ENCODE data around the gene NR2F6.

DNA sequence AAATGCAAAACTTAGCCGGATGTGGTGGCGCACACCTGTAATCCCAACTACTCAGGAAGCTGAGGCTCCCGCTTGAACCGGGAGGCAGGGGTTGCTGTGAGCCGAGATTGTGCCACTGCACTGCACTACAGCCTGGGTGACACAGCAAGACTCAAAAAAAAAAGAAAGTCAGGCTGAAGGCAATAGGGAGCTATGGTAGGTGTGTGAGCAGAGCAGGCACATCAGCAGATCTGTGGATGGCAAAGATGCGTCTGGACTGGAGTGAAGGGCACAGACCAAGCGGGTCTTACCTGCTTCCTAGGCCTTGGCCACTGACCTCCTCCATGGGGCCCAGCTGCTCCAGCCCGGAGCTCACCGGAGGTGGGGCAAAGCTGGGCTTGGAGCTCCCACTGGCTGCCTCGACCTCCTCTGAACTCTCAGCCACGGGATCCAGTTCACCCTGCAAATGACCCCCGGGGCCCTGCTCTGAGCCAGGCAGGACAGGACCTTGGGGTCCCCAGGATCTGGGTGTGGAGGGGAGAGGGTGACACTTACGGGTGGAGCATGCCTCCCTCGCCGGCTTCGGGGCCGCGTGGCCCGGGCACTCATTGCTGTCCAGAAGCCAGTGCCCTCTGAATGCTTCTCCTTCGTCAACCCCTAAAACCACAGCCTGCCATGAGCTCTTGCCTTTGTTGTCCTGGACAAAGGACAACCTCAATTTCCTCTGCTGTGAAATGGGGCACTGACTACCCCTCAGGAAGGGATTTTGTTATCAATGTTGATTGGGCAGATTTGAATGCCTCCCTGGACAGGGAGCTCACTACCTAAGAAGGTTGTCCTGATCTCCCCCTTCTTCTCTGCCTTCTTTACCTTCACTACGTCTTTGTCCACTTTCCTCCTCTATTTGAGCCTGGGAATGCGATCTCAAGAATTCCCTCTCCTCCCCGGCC lies 18.3 kb upstream of the NR2F6 start:
- TF ChIP-seq POLR2A (IDR thresholded peaks at IDR 0.05; ENCODE audit: low read length) (no peak), GATA1 (IDR thresholded peaks at IDR 0.05; ENCODE audit: low read depth, low read length) (no peak)
